Natural killer cell (primary cell): Measurements from ENCODE around the gene CACNA1C. TPM values are rescaled to one million over a fixed set of nuclear protein-coding genes. Genes with fewer than 3 reads are reported as not detected.

Experiments used
- ATAC-seq, 3 donors: fragments of 150-1000 bp in 2 of 3; fragments of 200-7000 bp in 1 of 3; cut with Tn5 transposase; 1 replicate in 1 of 3; 2 replicates in 2 of 3; pipeline ENCODE4 v1.10.0; 2021; ENCODE audit warnings: mild to moderate bottlenecking in 2 of 3, moderate library complexity in 2 of 3
- DNase-seq, 2 donors: peaks; one replicate each; pipeline versions ENCODE4 v3.0.0 to v3.0.0-alpha.2; 2013 to 2021; ENCODE audit warnings: mixed read lengths in 1 of 2
- H3K27ac ChIP-seq: one replicate; pipeline ENCODE4 v1.5.1; 2013; ENCODE audit warnings: mild to moderate bottlenecking, low read length
- H3K27me3 ChIP-seq: one replicate; pipeline ENCODE4 v1.6.1; 2013; ENCODE audit warnings: low read length; ENCODE audit not compliant: control insufficient read depth, insufficient read depth
- H3K36me3 ChIP-seq: one replicate; pipeline ENCODE4 v1.6.1; 2013; ENCODE audit warnings: low read length; ENCODE audit not compliant: control insufficient read depth, insufficient read depth
- H3K4me1 ChIP-seq: one replicate; pipeline ENCODE4 v1.6.1; 2013; ENCODE audit warnings: low read length; ENCODE audit not compliant: control insufficient read depth, insufficient read depth
- H3K4me3 ChIP-seq: one replicate; pipeline ENCODE4 v1.5.1; 2013; ENCODE audit warnings: low read length
- H3K9me3 ChIP-seq: one replicate; pipeline ENCODE4 v1.6.1; 2013; ENCODE audit warnings: low read length; ENCODE audit not compliant: control insufficient read depth, insufficient read depth
- H3K27ac Mint-ChIP-seq, 2 donors: one replicate each; pipeline ENCODE4 v1.8.0; 2022; ENCODE audit warnings: mild to moderate bottlenecking in 2 of 2, mixed read lengths in 2 of 2, moderate library complexity in 1 of 2
- H3K27me3 Mint-ChIP-seq, 2 donors: one replicate each; pipeline ENCODE4 v1.8.0; 2022; ENCODE audit warnings: low read depth in 2 of 2, mixed read lengths in 2 of 2
- H3K36me3 Mint-ChIP-seq: one replicate; pipeline ENCODE4 v1.8.0; 2022; ENCODE audit warnings: mixed read lengths
- H3K4me1 Mint-ChIP-seq, 2 donors: one replicate each; pipeline ENCODE4 v1.8.0; 2022; ENCODE audit warnings: mixed read lengths in 2 of 2
- H3K4me3 Mint-ChIP-seq: one replicate; pipeline ENCODE4 v1.8.0; 2022; ENCODE audit warnings: mild to moderate bottlenecking, moderate library complexity, mixed read lengths
- H3K9me3 Mint-ChIP-seq, 2 donors: one replicate each; pipeline ENCODE4 v1.8.0; 2022; ENCODE audit warnings: mixed read lengths in 2 of 2
- WGBS: methylation state at CpG from one replicate; pipeline ENCODE4 v1.1.7; 2013; ENCODE audit warnings: missing lambda C conversion rate; ENCODE audit not compliant: insufficient coverage; 5-methylcytosine and 5-hydroxymethylcytosine counted together
- intact Hi-C: fragments of 100-400 bp; cut with micrococcal nuclease; formaldehyde crosslinking; loops from one replicate; pipeline ENCODE4 v1.14.2; 2022
- total RNA-seq, 4 donors: library from RNA; stranded (reverse); fragments of 120-200 nt in 1 of 4; gene quantifications; one replicate each; pipeline versions ENCODE4 v1.2.3 to v1.2.4, GENCODE V29; 2013 to 2022
- TF ChIP-seq, protein P1 (sequence below): fragments of 200-600 bp; IDR thresholded peaks from one replicate; pipeline ENCODE4 v1.8.0; 2022; ENCODE audit warnings: antibody characterized with exemption

CACNA1C gene
- total RNA-seq, 3 donors from 2014 or later (not counting 1 experiment from before 2014, with no cell fraction given), result 0.07 to 0.35 (median 0.08) TPM

DNA sequence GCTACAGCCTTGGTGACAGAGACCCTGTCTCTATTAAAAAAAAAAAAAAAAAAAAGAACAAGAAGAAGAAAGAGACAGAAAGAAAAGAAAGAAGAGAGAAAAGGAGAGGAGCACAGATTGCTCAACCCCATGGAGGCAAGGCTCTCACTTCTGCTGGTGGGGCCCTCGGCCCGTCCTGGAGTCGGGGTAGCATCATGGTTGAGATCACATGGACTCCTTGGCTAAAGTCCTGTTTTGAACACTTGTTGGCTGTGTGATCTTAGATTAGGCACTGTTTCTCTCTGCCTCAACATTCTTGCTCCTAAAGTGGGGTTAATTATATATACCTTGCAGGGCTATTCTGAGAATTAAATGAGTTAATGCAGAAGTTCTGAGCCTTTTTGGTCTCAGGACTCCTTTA lies 207.7 kb downstream of the CACNA1C start:
- H3K27ac ChIP-seq, result no peak overlapping the region
- Mint-ChIP-seq H3K27ac (no peak overlapping the region), H3K4me3 (no peak overlapping the region), H3K9me3 (peaks cover 5% of the 10 kb centered on the region in 2 donors), H3K27me3 (peaks cover 3 to 21% of the 10 kb centered on the region in 2 donors), H3K36me3 (no peaks in the 10 kb centered on the region), H3K4me1 (peaks cover 0 to 6% of the 10 kb centered on the region in 2 donors)
- intact Hi-C loops, result no loop called here
- no peaks in the 10 kb centered on the region for H3K4me1 ChIP-seq
- TF ChIP-seq, protein P1, sequence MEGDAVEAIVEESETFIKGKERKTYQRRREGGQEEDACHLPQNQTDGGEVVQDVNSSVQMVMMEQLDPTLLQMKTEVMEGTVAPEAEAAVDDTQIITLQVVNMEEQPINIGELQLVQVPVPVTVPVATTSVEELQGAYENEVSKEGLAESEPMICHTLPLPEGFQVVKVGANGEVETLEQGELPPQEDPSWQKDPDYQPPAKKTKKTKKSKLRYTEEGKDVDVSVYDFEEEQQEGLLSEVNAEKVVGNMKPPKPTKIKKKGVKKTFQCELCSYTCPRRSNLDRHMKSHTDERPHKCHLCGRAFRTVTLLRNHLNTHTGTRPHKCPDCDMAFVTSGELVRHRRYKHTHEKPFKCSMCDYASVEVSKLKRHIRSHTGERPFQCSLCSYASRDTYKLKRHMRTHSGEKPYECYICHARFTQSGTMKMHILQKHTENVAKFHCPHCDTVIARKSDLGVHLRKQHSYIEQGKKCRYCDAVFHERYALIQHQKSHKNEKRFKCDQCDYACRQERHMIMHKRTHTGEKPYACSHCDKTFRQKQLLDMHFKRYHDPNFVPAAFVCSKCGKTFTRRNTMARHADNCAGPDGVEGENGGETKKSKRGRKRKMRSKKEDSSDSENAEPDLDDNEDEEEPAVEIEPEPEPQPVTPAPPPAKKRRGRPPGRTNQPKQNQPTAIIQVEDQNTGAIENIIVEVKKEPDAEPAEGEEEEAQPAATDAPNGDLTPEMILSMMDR, result no peak
- no peaks in the 10 kb centered on the region for H3K36me3 ChIP-seq
- H3K27me3 ChIP-seq, result no peaks in the 10 kb centered on the region
- 90% methylated on average over 3 of the region's 3 CpGs for WGBS
- no peaks in the 10 kb centered on the region for H3K9me3 ChIP-seq
- ATAC-seq, result no peak
- no peak for DNase-seq
- no peak overlapping the region for H3K4me3 ChIP-seq

DNA sequence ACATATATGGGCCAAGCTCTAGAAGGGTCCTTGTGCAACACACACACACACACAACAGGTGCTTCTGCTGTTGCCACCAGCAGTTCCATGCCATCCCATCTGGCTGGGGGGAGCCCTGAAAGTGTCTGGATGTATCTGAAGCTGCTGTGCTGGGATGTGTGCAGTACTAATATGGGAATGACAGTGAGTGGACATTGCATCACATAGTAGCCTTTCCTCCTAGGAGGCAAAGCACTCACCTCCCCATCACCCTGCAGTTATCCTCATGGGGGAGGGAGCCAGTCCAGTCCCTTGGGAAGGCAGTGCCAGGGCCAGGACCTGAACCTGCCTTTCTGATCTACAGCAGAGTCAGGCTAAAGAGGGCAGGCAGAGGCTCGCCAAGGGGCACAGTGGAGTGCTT lies 208.9 kb downstream of the CACNA1C start:
- H3K9me3 Mint-ChIP-seq, result no peaks in the 10 kb centered on the region
- no peaks in the 10 kb centered on the region for H3K9me3 ChIP-seq
- H3K27me3 Mint-ChIP-seq, result peaks cover 6 to 21% of the 10 kb centered on the region in 2 donors
- no peaks in the 10 kb centered on the region for H3K4me1 ChIP-seq
- no peak for DNase-seq
- no peak overlapping the region for H3K4me3 Mint-ChIP-seq
- H3K27ac ChIP-seq, result no peak overlapping the region
- H3K27me3 ChIP-seq, result no peaks in the 10 kb centered on the region
- H3K36me3 ChIP-seq, result no peaks in the 10 kb centered on the region
- TF ChIP-seq, protein P1, result no peak
- H3K27ac Mint-ChIP-seq, result no peak overlapping the region
- intact Hi-C loops, result no loop called here
- ATAC-seq, result no peak
- 94% methylated on average over 1 of the region's 1 CpG for WGBS
- no peak overlapping the region for H3K4me3 ChIP-seq
- peaks cover 0 to 6% of the 10 kb centered on the region in 2 donors for H3K4me1 Mint-ChIP-seq
- H3K36me3 Mint-ChIP-seq, result no peaks in the 10 kb centered on the region

DNA sequence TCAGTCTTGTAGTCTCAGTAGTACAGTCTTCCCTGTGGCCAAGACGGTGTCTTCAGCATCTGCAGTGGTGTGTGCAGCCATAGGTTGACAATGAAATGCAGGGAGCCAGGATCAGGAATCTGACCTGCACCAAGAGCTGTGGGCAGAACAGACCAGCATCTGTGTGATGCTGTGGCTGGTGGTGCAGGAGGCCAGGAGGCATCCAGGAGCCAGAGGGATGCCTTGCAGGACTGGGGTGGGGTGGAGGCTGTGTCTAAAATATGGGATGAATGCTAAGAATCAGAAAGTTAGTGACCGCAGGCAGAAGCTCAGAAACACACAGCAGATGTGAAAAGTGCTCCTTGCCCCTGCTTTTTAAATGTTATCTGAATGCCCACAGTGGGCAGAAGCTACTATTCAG lies 209.7 kb downstream of the CACNA1C start:
- Histone ChIP-seq H3K27me3 (no peaks in the 10 kb centered on the region), H3K36me3 (no peaks in the 10 kb centered on the region), H3K9me3 (no peaks in the 10 kb centered on the region), H3K4me3 (no peak overlapping the region), H3K27ac (no peak overlapping the region), H3K4me1 (no peaks in the 10 kb centered on the region)
- DNase-seq (no peak), ATAC-seq (no peak)
- H3K27ac Mint-ChIP-seq, result no peak overlapping the region
- peaks cover 6 to 21% of the 10 kb centered on the region in 2 donors for H3K27me3 Mint-ChIP-seq
- no peak overlapping the region for H3K4me3 Mint-ChIP-seq
- H3K4me1 Mint-ChIP-seq, result peaks cover 0 to 6% of the 10 kb centered on the region in 2 donors
- intact Hi-C loops, result no loop called here
- WGBS, result 91% methylated on average over 2 of the region's 2 CpGs
- H3K36me3 Mint-ChIP-seq, result no peaks in the 10 kb centered on the region
- TF ChIP-seq, protein P1, result no peak
- no peaks in the 10 kb centered on the region for H3K9me3 Mint-ChIP-seq

DNA sequence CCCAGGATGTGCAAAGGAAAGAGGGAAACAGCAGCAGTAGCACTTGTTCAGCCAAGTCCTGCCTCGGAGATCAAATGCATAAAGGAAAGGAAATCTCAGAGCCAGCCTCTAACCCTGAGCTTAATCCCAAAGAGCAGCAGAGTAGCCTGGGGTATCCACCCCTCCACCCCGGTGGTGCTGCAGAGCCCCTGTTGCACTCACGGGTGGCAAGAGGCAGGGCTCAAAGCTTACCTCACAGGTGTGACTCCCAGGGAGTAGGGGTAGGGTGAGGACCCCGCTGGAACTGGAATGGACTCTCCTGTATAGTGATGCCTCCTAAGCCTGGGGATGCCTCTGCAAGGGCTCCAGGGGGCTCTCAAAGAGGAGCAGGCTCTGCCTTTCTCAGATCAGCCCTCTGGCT lies 211.1 kb downstream of the CACNA1C start:
- Histone ChIP-seq H3K36me3 (no peaks in the 10 kb centered on the region), H3K27ac (no peak overlapping the region), H3K27me3 (no peaks in the 10 kb centered on the region), H3K4me3 (no peak overlapping the region), H3K9me3 (no peaks in the 10 kb centered on the region), H3K4me1 (no peaks in the 10 kb centered on the region)
- TF ChIP-seq, protein P1, result no peak
- H3K36me3 Mint-ChIP-seq, result no peaks in the 10 kb centered on the region
- peaks cover 3 to 14% of the 10 kb centered on the region in 2 donors for H3K27me3 Mint-ChIP-seq
- ATAC-seq (no peak), DNase-seq (no peak)
- H3K4me1 Mint-ChIP-seq, result peaks cover 0 to 6% of the 10 kb centered on the region in 2 donors
- 73% methylated on average over 4 of the region's 4 CpGs for WGBS
- intact Hi-C loops, result no loop called here
- H3K27ac Mint-ChIP-seq, result no peak overlapping the region
- H3K4me3 Mint-ChIP-seq, result no peak overlapping the region
- H3K9me3 Mint-ChIP-seq, result no peaks in the 10 kb centered on the region
